ENCODE measurements around the gene ELL2.

The ELL2 gene

GRCh38 chr5:95836544-95836943 is 125.1 kb downstream of the ELL2 start:
- H3K27ac ChIP-seq: no peak overlapping the region
- no peak for TF ChIP-seq CTCF (IDR thresholded peaks at IDR 0.05)
- TF ChIP-seq ZFX (IDR thresholded peaks at IDR 0.05; ENCODE audit: borderline replicate concordance): no peak

GRCh38 chr5:95835682-95836385 is 125.8 kb downstream of the ELL2 start:
- no peak for TF ChIP-seq ZFX (IDR thresholded peaks at IDR 0.05; ENCODE audit: borderline replicate concordance)
- no peak for TF ChIP-seq CTCF (IDR thresholded peaks at IDR 0.05)
- no peak overlapping the region for H3K27ac ChIP-seq

Data from 22Rv1 (cell line).